Measurements from ENCODE around the gene EVA1C. TPM values are rescaled to one million over a fixed set of nuclear protein-coding genes. Genes with fewer than 3 reads are reported as not detected.

Gene EVA1C
- polyA plus RNA-seq, 1 experiment = 9.6 TPM

- H3K27me3 ChIP-seq (ENCODE audit: control insufficient read depth, insufficient read depth, low read length) = no peaks in the 10 kb centered on the region
- H3K36me3 ChIP-seq (ENCODE audit: control insufficient read depth, insufficient read depth, low read length) = no peaks in the 10 kb centered on the region
- peak; percentile 56 for TF ChIP-seq CTCF (IDR thresholded peaks at IDR 0.05; ENCODE audit: insufficient read depth, low read depth, low read length)
- ChIA-PET CTCF (interaction anchor here (0.6 to 3.8 kb wide), 13 partner anchors 9 to 187 kb away, joined by 3 to 28 read pairs (median 4); no protein-coding TSS in a partner anchor), POLR2A (interaction anchor here (0.6 kb wide), 1 partner anchor 19 kb away, joined by 3 read pairs; no protein-coding TSS in a partner anchor)
- H3K4me3 ChIP-seq (ENCODE audit: low read depth, low read length) = no peak overlapping the region
- no peak for DNase-seq (ENCODE audit: low read depth)
These were observed 2.3 kb downstream of the EVA1C start for GRCh38 chr21:32414579-32415358.

- POLR2A ChIA-PET = interaction anchor here (0.6 kb wide), 1 partner anchor 20 kb away, joined by 3 read pairs; no protein-coding TSS in a partner anchor
- DNase-seq (ENCODE audit: low read depth) = no peak
- Histone ChIP-seq H3K4me3 (ENCODE audit: low read depth, low read length) (no peak overlapping the region), H3K27me3 (ENCODE audit: control insufficient read depth, insufficient read depth, low read length) (no peaks in the 10 kb centered on the region), H3K36me3 (ENCODE audit: control insufficient read depth, insufficient read depth, low read length) (no peaks in the 10 kb centered on the region)
- no peak for TF ChIP-seq CTCF (IDR thresholded peaks at IDR 0.05; ENCODE audit: insufficient read depth, low read depth, low read length)
- CTCF ChIA-PET = interaction anchor here (0.6 to 3.8 kb wide), 7 partner anchors 10 to 186 kb away, joined by 3 to 28 read pairs (median 5); no protein-coding TSS in a partner anchor
These were observed 3.2 kb downstream of the EVA1C start for GRCh38 chr21:32415451-32416398.

- H3K27me3 ChIP-seq (ENCODE audit: control insufficient read depth, insufficient read depth, low read length) = no peaks in the 10 kb centered on the region
- POLR2A ChIA-PET = no interaction called here
- H3K36me3 ChIP-seq (ENCODE audit: control insufficient read depth, insufficient read depth, low read length) = no peaks in the 10 kb centered on the region
- H3K4me3 ChIP-seq (ENCODE audit: low read depth, low read length) = no peak overlapping the region
- CTCF ChIA-PET = interaction anchor here (1.3 kb wide), 1 partner anchor 151 kb away, joined by 5 read pairs; no protein-coding TSS in a partner anchor
- no peak for TF ChIP-seq CTCF (IDR thresholded peaks at IDR 0.05; ENCODE audit: insufficient read depth, low read depth, low read length)
- DNase-seq (ENCODE audit: low read depth) = no peak
These were observed 5.6 kb downstream of the EVA1C start for GRCh38 chr21:32418146-32418545.

GRCh38 chr21:32422064-32422463, 9.6 kb downstream of the EVA1C start:
- CTCF ChIA-PET = interaction anchor here (1.3 to 1.6 kb wide), 3 partner anchors 10 to 179 kb away, joined by 3 to 5 read pairs (median 3); no protein-coding TSS in a partner anchor
- POLR2A ChIA-PET = no interaction called here
- no peak for DNase-seq (ENCODE audit: low read depth)
- TF ChIP-seq CTCF (IDR thresholded peaks at IDR 0.05; ENCODE audit: insufficient read depth, low read depth, low read length) = no peak
- Histone ChIP-seq H3K4me3 (ENCODE audit: low read depth, low read length) (no peak overlapping the region), H3K27me3 (ENCODE audit: control insufficient read depth, insufficient read depth, low read length) (no peaks in the 10 kb centered on the region), H3K36me3 (ENCODE audit: control insufficient read depth, insufficient read depth, low read length) (no peaks in the 10 kb centered on the region)

Measured in BJ (cell line).